Nephron (organoid): ENCODE results near the gene KRT13.

Experiments used
- H3K27ac Mint-ChIP-seq, 3 experiments: 2 replicates each; pipeline ENCODE4 v1.8.0; 2020; ENCODE audit warnings: mixed read lengths in 3 of 3, mild to moderate bottlenecking in 2 of 3, moderate library complexity in 1 of 3
- H3K27me3 Mint-ChIP-seq: 2 replicates; pipeline ENCODE4 v1.8.0; 2021; ENCODE audit warnings: low read depth, mild to moderate bottlenecking, moderate library complexity, mixed read lengths
- H3K36me3 Mint-ChIP-seq: 2 replicates; pipeline ENCODE4 v1.8.0; 2020; ENCODE audit warnings: low read depth, mixed read lengths
- H3K4me1 Mint-ChIP-seq: 2 replicates; pipeline ENCODE4 v1.8.0; 2020; ENCODE audit warnings: mixed read lengths
- H3K4me3 Mint-ChIP-seq, 3 experiments: 2 replicates each; pipeline ENCODE4 v1.8.0; 2020; ENCODE audit warnings: mild to moderate bottlenecking in 3 of 3, mixed read lengths in 3 of 3, moderate library complexity in 2 of 3
- H3K9me3 Mint-ChIP-seq: 2 replicates; pipeline ENCODE4 v1.8.0; 2020; ENCODE audit warnings: mixed read lengths
- TF ChIP-seq, protein P1 (sequence below), 3 experiments: fragments of 200-600 bp; sonication (generic); IDR thresholded peaks; one replicate each; pipeline ENCODE4 v1.5.0; 2021; ENCODE audit warnings: antibody characterized with exemption in 3 of 3; ENCODE audit not compliant: unreplicated experiment in 3 of 3

The KRT13 gene

DNA sequence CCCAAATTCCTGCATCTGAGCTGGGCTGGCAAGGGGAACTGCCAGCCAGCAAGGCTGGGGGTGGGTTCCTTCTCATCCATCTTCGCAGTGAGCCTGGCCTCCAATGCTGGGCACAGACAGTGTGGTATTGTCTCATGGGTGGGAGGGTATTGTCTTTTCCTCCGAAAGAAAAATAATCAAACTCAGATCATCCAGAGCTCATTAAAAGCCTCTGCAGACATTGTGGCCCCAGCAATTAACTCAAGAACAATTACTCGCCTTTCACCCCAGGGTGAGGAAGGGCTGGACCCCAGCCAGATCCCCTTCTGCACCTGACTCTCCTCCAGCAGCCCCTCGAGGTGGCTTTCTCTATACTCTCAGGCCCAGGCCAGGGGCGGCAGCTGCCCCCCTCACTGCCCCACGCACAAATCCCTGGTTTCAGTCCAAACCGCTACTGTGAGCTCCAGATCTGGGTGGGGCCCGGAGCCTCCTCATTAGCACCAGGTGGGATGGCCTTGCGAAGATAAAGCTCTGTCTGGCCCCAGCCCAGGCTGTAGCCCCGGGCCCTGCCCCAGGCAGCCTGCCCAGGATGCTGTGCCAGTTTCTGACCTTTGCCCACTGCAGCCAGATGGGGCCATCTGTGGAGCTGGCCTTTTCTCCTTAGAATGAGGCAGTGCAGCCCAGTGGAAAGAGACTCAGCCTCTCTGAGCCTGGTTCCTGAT lies 15.6 kb upstream of the KRT13 start:
- TF ChIP-seq, protein P1, sequence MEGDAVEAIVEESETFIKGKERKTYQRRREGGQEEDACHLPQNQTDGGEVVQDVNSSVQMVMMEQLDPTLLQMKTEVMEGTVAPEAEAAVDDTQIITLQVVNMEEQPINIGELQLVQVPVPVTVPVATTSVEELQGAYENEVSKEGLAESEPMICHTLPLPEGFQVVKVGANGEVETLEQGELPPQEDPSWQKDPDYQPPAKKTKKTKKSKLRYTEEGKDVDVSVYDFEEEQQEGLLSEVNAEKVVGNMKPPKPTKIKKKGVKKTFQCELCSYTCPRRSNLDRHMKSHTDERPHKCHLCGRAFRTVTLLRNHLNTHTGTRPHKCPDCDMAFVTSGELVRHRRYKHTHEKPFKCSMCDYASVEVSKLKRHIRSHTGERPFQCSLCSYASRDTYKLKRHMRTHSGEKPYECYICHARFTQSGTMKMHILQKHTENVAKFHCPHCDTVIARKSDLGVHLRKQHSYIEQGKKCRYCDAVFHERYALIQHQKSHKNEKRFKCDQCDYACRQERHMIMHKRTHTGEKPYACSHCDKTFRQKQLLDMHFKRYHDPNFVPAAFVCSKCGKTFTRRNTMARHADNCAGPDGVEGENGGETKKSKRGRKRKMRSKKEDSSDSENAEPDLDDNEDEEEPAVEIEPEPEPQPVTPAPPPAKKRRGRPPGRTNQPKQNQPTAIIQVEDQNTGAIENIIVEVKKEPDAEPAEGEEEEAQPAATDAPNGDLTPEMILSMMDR (IDR thresholded peaks at IDR 0.05; ENCODE audit: unreplicated experiment in 3 of 3): no peak
- Mint-ChIP-seq H3K4me1 (peaks cover 22% of the 10 kb centered on the region), H3K36me3 (peaks cover 11% of the 10 kb centered on the region), H3K27ac (no peak overlapping the region), H3K4me3 (no peak overlapping the region), H3K9me3 (no peaks in the 10 kb centered on the region), H3K27me3 (peaks cover 47% of the 10 kb centered on the region)

DNA sequence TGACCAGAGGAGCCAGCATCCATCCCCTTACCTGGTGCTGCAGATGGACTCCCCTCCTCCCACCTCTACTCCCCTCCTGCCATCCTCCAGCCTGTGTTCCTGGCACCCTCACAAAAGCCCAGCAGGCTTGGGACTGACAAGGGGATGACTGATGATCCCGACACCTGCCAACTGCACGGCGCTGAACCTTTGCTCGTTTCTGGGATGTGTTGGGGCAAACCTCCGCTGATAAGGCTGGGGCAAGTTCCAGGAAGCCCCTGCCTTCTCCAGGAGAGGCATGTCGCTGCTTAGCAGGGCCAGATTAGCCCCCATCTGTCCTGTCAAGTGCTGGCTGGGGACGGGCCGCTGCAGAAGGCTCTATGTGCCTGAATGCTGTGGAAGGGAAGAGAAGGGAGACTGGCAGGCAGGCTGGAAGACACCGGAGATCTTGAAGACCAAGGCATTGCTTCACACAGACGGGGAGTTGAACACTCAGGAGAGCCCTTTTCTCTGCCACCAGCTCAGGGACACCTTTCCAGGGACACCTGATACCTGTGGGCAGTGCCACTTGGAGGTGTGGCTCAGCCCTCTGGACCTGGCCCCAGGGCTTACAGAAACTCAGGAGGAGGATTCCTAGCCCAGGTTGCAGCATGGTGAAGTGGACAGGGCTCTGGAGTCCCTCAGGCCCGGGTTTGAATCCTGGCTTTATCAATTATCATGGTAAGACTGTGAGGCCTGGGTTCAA lies 14.3 kb upstream of the KRT13 start:
- Mint-ChIP-seq H3K27ac (no peak overlapping the region), H3K9me3 (no peaks in the 10 kb centered on the region), H3K27me3 (peaks cover 40% of the 10 kb centered on the region), H3K36me3 (peaks cover 7% of the 10 kb centered on the region), H3K4me3 (no peak overlapping the region), H3K4me1 (peaks cover 22% of the 10 kb centered on the region)
- TF ChIP-seq, protein P1 (IDR thresholded peaks at IDR 0.05; ENCODE audit: unreplicated experiment in 3 of 3): no peak

DNA sequence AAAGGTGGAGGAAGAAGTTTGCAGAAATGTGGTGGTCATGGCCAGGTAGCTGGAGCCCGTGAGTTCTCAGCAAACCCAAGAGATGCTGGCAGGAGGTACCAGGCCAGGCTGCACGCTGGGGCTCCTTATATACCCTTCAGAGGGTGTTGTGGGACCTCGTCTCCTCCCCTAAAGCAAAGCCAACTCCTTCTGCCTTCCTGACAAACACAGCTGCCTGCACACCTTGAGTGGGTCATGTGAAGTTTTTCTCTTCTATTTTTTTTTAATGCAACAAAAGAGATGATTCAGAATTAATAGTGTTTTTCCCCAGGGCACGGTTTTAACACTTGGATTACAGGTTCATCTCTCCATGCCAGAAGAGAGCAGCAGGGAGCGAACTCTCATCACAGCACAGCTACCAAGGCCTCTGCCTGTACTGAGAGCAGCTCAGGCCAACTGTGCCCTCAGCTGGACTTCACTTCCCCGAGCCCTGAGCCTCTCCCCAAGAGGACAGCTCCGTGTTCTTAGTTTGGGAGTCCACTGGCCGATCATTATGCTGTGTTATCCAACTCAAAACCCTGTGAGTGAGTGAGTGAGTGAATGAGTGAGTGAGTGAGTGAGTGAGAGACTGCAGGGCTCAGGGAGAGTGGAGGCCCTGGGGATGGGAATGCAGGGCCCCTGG lies 13.5 kb upstream of the KRT13 start, which contains the start of gene KRT15:
Gene KRT15 (minus strand): TSS at position 102 of the 661 bp plus-strand sequence. CDS start 63 bp downstream, at position 39.
- H3K4me3 Mint-ChIP-seq: no peak within 1 kb of the TSS
- TF ChIP-seq, protein P1 (IDR thresholded peaks at IDR 0.05; ENCODE audit: unreplicated experiment in 3 of 3): no peak
- peaks cover 7% of the 10 kb centered on the region for H3K36me3 Mint-ChIP-seq
- H3K9me3 Mint-ChIP-seq: no peaks in the 10 kb centered on the region
- no peak within 1 kb of the TSS for H3K27ac Mint-ChIP-seq
- peaks cover 40% of the 10 kb centered on the region for H3K27me3 Mint-ChIP-seq
- H3K4me1 Mint-ChIP-seq: peaks cover 22% of the 10 kb centered on the region

DNA sequence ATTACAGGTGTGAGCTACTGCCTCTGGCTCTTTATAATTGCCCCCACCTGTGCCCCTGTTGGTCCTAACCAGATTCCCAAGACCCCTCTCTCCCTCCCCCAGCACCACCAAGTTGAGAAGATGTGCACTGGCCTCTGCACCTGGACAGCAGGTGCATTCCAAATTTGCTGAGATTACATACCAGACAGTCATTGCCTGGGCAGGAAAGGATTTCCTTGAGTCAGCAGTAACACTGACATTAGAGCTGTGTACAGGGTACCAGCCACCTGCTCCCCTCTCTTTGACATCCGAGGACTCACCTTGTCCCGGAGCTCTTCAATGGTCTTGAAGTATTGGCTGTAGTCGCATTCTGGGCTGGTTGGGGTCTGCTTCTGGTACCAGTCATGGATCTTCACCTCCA lies 12.6 kb upstream of the KRT13 start:
- peaks cover 14% of the 10 kb centered on the region for H3K4me1 Mint-ChIP-seq
- H3K27ac Mint-ChIP-seq: no peak overlapping the region
- H3K36me3 Mint-ChIP-seq: no peaks in the 10 kb centered on the region
- TF ChIP-seq, protein P1 (IDR thresholded peaks at IDR 0.05; ENCODE audit: unreplicated experiment in 3 of 3): no peak
- H3K4me3 Mint-ChIP-seq: no peak overlapping the region
- no peaks in the 10 kb centered on the region for H3K9me3 Mint-ChIP-seq
- peaks cover 31% of the 10 kb centered on the region for H3K27me3 Mint-ChIP-seq

DNA sequence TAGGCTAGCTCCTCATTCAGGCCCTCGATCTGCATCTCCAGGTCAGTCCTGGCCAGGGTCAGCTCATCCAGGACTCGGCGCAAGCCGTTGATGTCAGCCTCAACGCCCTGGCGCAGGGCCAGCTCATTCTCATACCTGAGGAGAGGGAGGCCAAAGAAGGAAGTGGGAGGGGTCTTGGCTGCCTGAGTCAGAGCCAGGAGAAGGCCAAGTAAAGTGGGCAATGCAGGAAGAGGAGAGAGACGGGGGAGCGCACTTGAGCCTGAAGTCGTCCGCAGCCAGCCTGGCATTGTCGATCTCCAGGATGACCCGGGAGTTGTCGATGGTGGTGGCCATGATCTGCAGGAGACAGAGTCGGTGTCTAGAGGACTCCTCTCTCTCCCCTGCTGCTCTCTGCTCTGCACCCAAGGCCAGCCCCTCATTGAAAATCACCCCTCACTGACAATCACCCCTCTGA lies 11.4 kb upstream of the KRT13 start:
- Mint-ChIP-seq H3K27ac (no peak overlapping the region), H3K4me1 (peaks cover 13% of the 10 kb centered on the region), H3K9me3 (no peaks in the 10 kb centered on the region), H3K27me3 (peaks cover 31% of the 10 kb centered on the region), H3K36me3 (no peaks in the 10 kb centered on the region), H3K4me3 (no peak overlapping the region)
- TF ChIP-seq, protein P1 (IDR thresholded peaks at IDR 0.05; ENCODE audit: unreplicated experiment in 3 of 3): no peak
